ENCODE data around the gene ZNF549.

The ZNF549 gene

GRCh38 chr19:57606931-57607330 is 79.8 kb downstream of the ZNF549 start:
- Histone ChIP-seq H2AFZ (ENCODE audit: low read depth, low read length) (no peak overlapping the region), H3K4me3 (ENCODE audit: low read depth in 1 of 2, low read length in 2 of 2) (no peak overlapping the region), H3K4me2 (ENCODE audit: insufficient read depth, low read length) (no peak overlapping the region), H3K27ac (ENCODE audit: low read length) (no peak overlapping the region), H3K9ac (ENCODE audit: low read depth, low read length) (no peak overlapping the region), H3K27me3 (ENCODE audit: insufficient read depth, low read length, poor library complexity) (no peaks in the 10 kb centered on the region), H3K36me3 (ENCODE audit: insufficient read depth, low read length) (peaks cover 66% of the 10 kb centered on the region), H4K20me1 (ENCODE audit: insufficient read depth, low read length) (no peaks in the 10 kb centered on the region), H3K9me3 (ENCODE audit: insufficient read depth, low read length, severe bottlenecking) (peaks cover 50% of the 10 kb centered on the region), H3K79me2 (ENCODE audit: insufficient read depth, low read length) (peaks cover 18% of the 10 kb centered on the region), H3K4me1 (ENCODE audit: insufficient read depth, low read length) (no peaks in the 10 kb centered on the region)
- no peak for ATAC-seq (ENCODE audit: insufficient read depth, low read depth)
- DNase-seq, result no peak
- TF ChIP-seq CTCF (IDR thresholded peaks at IDR 0.05; ENCODE audit: borderline replicate concordance, extremely low read depth, low read length, poor library complexity, severe bottlenecking) (no peak), EZH2 (IDR thresholded peaks at IDR 0.05; ENCODE audit: borderline replicate concordance, low read depth, low read length, severe bottlenecking) (no peak)
